SU-DHL-6 (cell line): ENCODE data around the gene DUSP6.

Experiments used
- H2AFZ ChIP-seq: fragments of 200-600 bp; sonication (generic); 2 replicates; pipeline ENCODE4 v1.6.1; 2014; ENCODE audit warnings: low read depth, mild to moderate bottlenecking, moderate library complexity, mixed read lengths, antibody characterized with exemption, low read length; ENCODE audit not compliant: severe bottlenecking
- H3F3A ChIP-seq: fragments of 200-600 bp; shearing (Covaris generic); 2 replicates; pipeline ENCODE4 v1.6.0; 2016; ENCODE audit warnings: antibody characterized with exemption, mild to moderate bottlenecking; ENCODE audit not compliant: insufficient read depth
- H3K27ac ChIP-seq: fragments of 200-600 bp; sonication (generic); 2 replicates; pipeline ENCODE4 v1.5.1; 2016; ENCODE audit warnings: low read depth, mild to moderate bottlenecking, low read length, moderate library complexity, mixed read lengths
- H3K27me3 ChIP-seq: fragments of 200-600 bp; sonication (generic), shearing (Covaris generic); 2 replicates; pipeline ENCODE4 v1.6.0; 2014; ENCODE audit warnings: mild to moderate bottlenecking, low read length
- H3K36me3 ChIP-seq: fragments of 200-600 bp; sonication (generic); 2 replicates; pipeline ENCODE4 v1.6.1; 2014; ENCODE audit warnings: mild to moderate bottlenecking, low read length, mixed read lengths
- H3K4me2 ChIP-seq: fragments of 300-600, 200-600 bp; shearing (Covaris generic), sonication (generic); 2 replicates; pipeline ENCODE4 v1.6.0; 2014; ENCODE audit warnings: low read length, low read depth, mild to moderate bottlenecking; ENCODE audit not compliant: poor library complexity, severe bottlenecking
- H3K4me3 ChIP-seq: fragments of 200-600 bp; sonication (generic); 2 replicates; pipeline ENCODE4 v1.5.1; 2014; ENCODE audit warnings: antibody characterized with exemption, low read length, mild to moderate bottlenecking, mixed read lengths; ENCODE audit not compliant: insufficient read depth, poor library complexity, severe bottlenecking
- H3K79me2 ChIP-seq: fragments of 200-600 bp; sonication (generic); 2 replicates; pipeline ENCODE4 v1.6.1; 2014; ENCODE audit warnings: mild to moderate bottlenecking, low read length, moderate library complexity; ENCODE audit not compliant: insufficient read depth
- H3K9ac ChIP-seq: fragments of 200-600 bp; sonication (generic); 2 replicates; pipeline ENCODE4 v1.7.0; 2014; ENCODE audit warnings: mild to moderate bottlenecking, low read length
- H3K9me2 ChIP-seq: fragments of 200-600 bp; sonication (generic); replicated peaks from 2 replicates; pipeline ENCODE4 v1.6.1; 2014; ENCODE audit warnings: low read length; ENCODE audit not compliant: insufficient read depth
- H3K9me3 ChIP-seq: fragments of 200-600 bp; sonication (generic); 2 replicates; pipeline ENCODE4 v1.6.1; 2014; ENCODE audit warnings: low read length, mixed read lengths; ENCODE audit not compliant: insufficient read depth
- H4K20me1 ChIP-seq: fragments of 200-600 bp; sonication (generic); 2 replicates; pipeline ENCODE4 v1.6.1; 2014; ENCODE audit warnings: low read depth, mild to moderate bottlenecking, antibody characterized with exemption, low read length, moderate library complexity, mixed read lengths
- CTCF ChIP-seq: fragments of 200-600 bp; sonication (generic); IDR thresholded peaks from one replicate; pipeline ENCODE4 v1.5.1; 2017; ENCODE audit warnings: antibody characterized with exemption, mild to moderate bottlenecking, low read length, moderate library complexity; ENCODE audit not compliant: insufficient read depth, poor library complexity, severe bottlenecking
- EZH2phosphoT487 ChIP-seq: fragments of 200-600 bp; sonication (generic), shearing (Covaris generic); conservative IDR thresholded peaks from 2 replicates; pipeline ENCODE4 v1.6.1; 2018; ENCODE audit warnings: mild to moderate bottlenecking, antibody characterized with exemption, low read length, moderate library complexity, mixed read lengths

Gene DUSP6

GRCh38 chr12:89370421-89370831 lies 18.1 kb upstream of the DUSP6 start:
- no peak overlapping the region for H3K27ac ChIP-seq
- no peaks in the 10 kb centered on the region for H3K9me3 ChIP-seq
- no peaks in the 10 kb centered on the region for H3K79me2 ChIP-seq
- H3K9me2 ChIP-seq, result no peaks in the 10 kb centered on the region
- no peaks in the 10 kb centered on the region for H4K20me1 ChIP-seq
- H3K9ac ChIP-seq, result no peak overlapping the region
- no peak overlapping the region for H2AFZ ChIP-seq
- H3K36me3 ChIP-seq, result no peaks in the 10 kb centered on the region
- TF ChIP-seq EZH2phosphoT487 (no peak), CTCF (no peak)
- no peaks in the 10 kb centered on the region for H3F3A ChIP-seq
- no peak overlapping the region for H3K4me3 ChIP-seq
- H3K27me3 ChIP-seq, result no peaks in the 10 kb centered on the region
- no peak overlapping the region for H3K4me2 ChIP-seq

GRCh38 chr12:89369166-89369565 lies 16.9 kb upstream of the DUSP6 start:
- H3K9me3 ChIP-seq, result no peaks in the 10 kb centered on the region
- no peaks in the 10 kb centered on the region for H3K9me2 ChIP-seq
- H3K27me3 ChIP-seq, result no peaks in the 10 kb centered on the region
- no peak overlapping the region for H3K4me2 ChIP-seq
- H3K27ac ChIP-seq, result no peak overlapping the region
- no peaks in the 10 kb centered on the region for H3K36me3 ChIP-seq
- no peak overlapping the region for H3K9ac ChIP-seq
- no peak overlapping the region for H3K4me3 ChIP-seq
- H4K20me1 ChIP-seq, result no peaks in the 10 kb centered on the region
- no peaks in the 10 kb centered on the region for H3K79me2 ChIP-seq
- TF ChIP-seq EZH2phosphoT487 (no peak), CTCF (no peak)
- no peak overlapping the region for H2AFZ ChIP-seq
- no peaks in the 10 kb centered on the region for H3F3A ChIP-seq

- H2AFZ ChIP-seq, result no peak overlapping the region
- TF ChIP-seq CTCF (no peak), EZH2phosphoT487 (no peak)
Observed at GRCh38 chr12:89368391-89368790, 16.1 kb upstream of the DUSP6 start.

More at GRCh38 chr12:89368391-89368790, 16.1 kb upstream of the DUSP6 start:
- H3K79me2 ChIP-seq, result no peaks in the 10 kb centered on the region
- H3K4me2 ChIP-seq, result no peak overlapping the region
- H3K36me3 ChIP-seq, result no peaks in the 10 kb centered on the region
- H3K9ac ChIP-seq, result no peak overlapping the region
- no peaks in the 10 kb centered on the region for H3K27me3 ChIP-seq
- H3K4me3 ChIP-seq, result no peak overlapping the region
- H3K9me2 ChIP-seq, result no peaks in the 10 kb centered on the region
- H3F3A ChIP-seq, result no peaks in the 10 kb centered on the region
- H4K20me1 ChIP-seq, result no peaks in the 10 kb centered on the region
- no peak overlapping the region for H3K27ac ChIP-seq
- H3K9me3 ChIP-seq, result no peaks in the 10 kb centered on the region
